Panc1 (cell line): ENCODE measurements around the gene LMF1. TPM values are rescaled to one million over a fixed set of nuclear protein-coding genes. Genes with fewer than 3 reads are reported as not detected.

ENCODE experiments used
- ATAC-seq: fragments of 200-7000 bp; cut with Tn5 transposase; 2 replicates; pipeline ENCODE4 v1.9.1; 2020; ENCODE audit warnings: mild to moderate bottlenecking, moderate library complexity
- BruUV-seq: library from RNA; stranded (reverse); fragments of 400-500 nt; replicated peaks from 2 replicates; lab custom pipeline; 2021; lab: Mats Ljungman, UMichigan
- CTCF ChIA-PET: fragments of 300-600 bp; sonication (Branson Sonifier 250); formaldehyde crosslinking; loops from one replicate; lab custom pipeline; 2022; ENCODE audit warnings: antibody characterized with exemption; lab: Charles Lee
- POLR2A ChIA-PET: fragments of 300-600 bp; sonication (Branson Sonifier 250); formaldehyde crosslinking; loops from one replicate; lab custom pipeline; 2022; ENCODE audit warnings: antibody characterized with exemption; lab: Charles Lee
- DNase-seq: peaks from one replicate; pipeline ENCODE4 v3.0.0-alpha.2; 2010; ENCODE audit warnings: low read depth, low spot score
- H3K27ac ChIP-seq: 2 replicates; pipeline ENCODE4 v1.5.1; 2011; ENCODE audit warnings: mild to moderate bottlenecking, low read length, inconsistent platforms
- H3K27me3 ChIP-seq: fragments of 200-500 bp; sonication (Bioruptor generic); 2 replicates; pipeline ENCODE4 v1.6.0; 2014; ENCODE audit warnings: low read length, inconsistent platforms; ENCODE audit not compliant: control insufficient read depth, insufficient read depth
- H3K36me3 ChIP-seq: fragments of 200-500 bp; sonication (Bioruptor generic); 2 replicates; pipeline ENCODE4 v1.5.1; 2014; ENCODE audit warnings: inconsistent platforms, mild to moderate bottlenecking, low read length, moderate library complexity; ENCODE audit not compliant: control insufficient read depth, insufficient read depth
- H3K4me1 ChIP-seq: 2 replicates; pipeline ENCODE4 v1.5.1; 2011; ENCODE audit warnings: inconsistent platforms, mild to moderate bottlenecking, low read length, moderate library complexity; ENCODE audit not compliant: control insufficient read depth, insufficient read depth
- H3K4me3 ChIP-seq, 2 experiments: 2 replicates each; pipeline ENCODE4 v1.5.1; 2011 to 2012; ENCODE audit warnings: low read depth in 2 of 2, low read length in 2 of 2, mild to moderate bottlenecking in 2 of 2, inconsistent platforms in 1 of 2, moderate library complexity in 1 of 2
- H3K9me3 ChIP-seq: fragments of 200-500 bp; sonication (Bioruptor generic); 2 replicates; pipeline ENCODE4 v1.5.1; 2014; ENCODE audit warnings: low read depth, mild to moderate bottlenecking, inconsistent platforms, low read length, moderate library complexity; ENCODE audit not compliant: control insufficient read depth, insufficient read depth
- POLR2AphosphoS5 ChIP-seq: IDR thresholded peaks from 2 replicates; pipeline ENCODE4 v1.6.1; 2012; ENCODE audit warnings: mild to moderate bottlenecking, low read depth, low read length, moderate library complexity
- SIN3A ChIP-seq: IDR thresholded peaks from 2 replicates; pipeline ENCODE4 v1.6.1; 2012; ENCODE audit warnings: low read depth, mild to moderate bottlenecking, low read length, moderate library complexity, borderline replicate concordance; ENCODE audit not compliant: insufficient read depth
- TCF7L2 ChIP-seq: IDR thresholded peaks from 2 replicates; pipeline ENCODE4 v1.6.1; 2011; ENCODE audit warnings: mild to moderate bottlenecking, low read depth, low read length, inconsistent platforms
- in situ Hi-C: cut with HindIII; loops from 2 replicates; pipeline ENCODE4 v1.10.0; 2016; ENCODE audit warnings: low sequenced_read_pairs, low pct_unique_long_range_greater_than_20kb
- intact Hi-C: fragments of 100-400 bp; cut with micrococcal nuclease; formaldehyde crosslinking; loops from one replicate; pipeline ENCODE4 v1.10.0; 2022; ENCODE audit not compliant: unreplicated experiment
- total RNA-seq: library from RNA; stranded (reverse); gene quantifications from one replicate; pipeline ENCODE4 v1.2.1, GENCODE V29; 2021; ENCODE audit not compliant: unreplicated experiment
- TF ChIP-seq, protein P1 (sequence below): fragments of 450-650 bp; IDR thresholded peaks from 2 replicates; pipeline ENCODE4 v1.5.1; 2017; ENCODE audit warnings: mild to moderate bottlenecking
- TF ChIP-seq, protein P2 (sequence below), 2 experiments: IDR thresholded peaks; 2 replicates each; pipeline ENCODE4 v1.6.1; 2011 to 2012; ENCODE audit warnings: low read depth in 2 of 2, control low read depth in 1 of 2, low read length in 1 of 2, mild to moderate bottlenecking in 1 of 2, moderate library complexity in 1 of 2; ENCODE audit not compliant: insufficient read depth in 1 of 2

LMF1 gene
- total RNA-seq, 1 experiment from 2014 or later = 24.3 TPM

DNA sequence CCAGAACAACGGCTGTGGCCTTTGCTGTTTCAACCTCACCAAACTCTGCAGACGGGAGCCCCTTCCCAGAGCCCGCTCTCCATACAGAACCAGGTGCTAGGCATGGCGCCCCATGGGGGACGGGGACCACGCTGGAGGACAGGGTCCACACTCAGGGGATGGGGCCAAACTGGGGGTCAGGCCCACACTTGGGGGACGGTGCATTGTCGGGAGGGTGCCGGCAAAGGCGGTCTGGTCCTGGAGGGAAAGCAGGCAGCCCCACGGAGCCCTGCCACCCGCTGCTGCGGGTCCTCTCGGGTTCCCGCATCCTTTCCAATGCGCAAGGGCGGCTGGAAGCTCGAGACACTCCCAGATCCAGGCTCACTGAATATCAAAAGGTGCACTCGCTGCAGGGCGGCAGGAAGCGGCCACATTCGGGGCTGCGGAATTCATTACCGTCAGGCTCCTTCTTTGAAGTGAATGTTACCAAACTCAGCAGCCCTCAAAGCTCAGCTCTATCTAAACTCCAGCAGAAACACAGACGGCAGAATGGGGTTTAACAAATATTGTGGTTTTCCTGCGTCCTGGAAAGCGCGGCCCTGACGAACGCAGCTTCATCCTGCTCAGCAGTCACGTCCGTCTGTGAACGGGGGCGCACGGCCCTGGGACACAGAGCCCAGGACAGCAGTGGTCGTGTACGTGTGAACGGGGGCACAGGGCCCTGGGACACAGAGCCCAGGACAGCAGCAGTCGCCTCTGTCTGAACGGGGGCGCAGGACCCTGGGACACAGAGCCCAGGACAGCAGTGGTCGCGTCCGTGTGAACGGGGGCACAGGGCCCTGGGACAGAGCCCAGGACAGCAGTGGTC, 41.3 kb downstream of the LMF1 start:
- H3K27me3 ChIP-seq = no peaks in the 10 kb centered on the region
- no TSS peak for BruUV-seq
- no peak overlapping the region for H3K4me3 ChIP-seq
- no peaks in the 10 kb centered on the region for H3K4me1 ChIP-seq
- DNase-seq (no peak), ATAC-seq (no peak)
- POLR2A ChIA-PET = interaction anchor here (0.8 kb wide), 1 partner anchor 12 kb away, joined by 9 read pairs; no protein-coding TSS in a partner anchor
- no peak overlapping the region for H3K27ac ChIP-seq
- CTCF ChIA-PET = interaction anchor here (0.7 kb wide), 1 partner anchor 127 kb away, joined by 3 read pairs; no protein-coding TSS in a partner anchor
- TF ChIP-seq, protein P1, sequence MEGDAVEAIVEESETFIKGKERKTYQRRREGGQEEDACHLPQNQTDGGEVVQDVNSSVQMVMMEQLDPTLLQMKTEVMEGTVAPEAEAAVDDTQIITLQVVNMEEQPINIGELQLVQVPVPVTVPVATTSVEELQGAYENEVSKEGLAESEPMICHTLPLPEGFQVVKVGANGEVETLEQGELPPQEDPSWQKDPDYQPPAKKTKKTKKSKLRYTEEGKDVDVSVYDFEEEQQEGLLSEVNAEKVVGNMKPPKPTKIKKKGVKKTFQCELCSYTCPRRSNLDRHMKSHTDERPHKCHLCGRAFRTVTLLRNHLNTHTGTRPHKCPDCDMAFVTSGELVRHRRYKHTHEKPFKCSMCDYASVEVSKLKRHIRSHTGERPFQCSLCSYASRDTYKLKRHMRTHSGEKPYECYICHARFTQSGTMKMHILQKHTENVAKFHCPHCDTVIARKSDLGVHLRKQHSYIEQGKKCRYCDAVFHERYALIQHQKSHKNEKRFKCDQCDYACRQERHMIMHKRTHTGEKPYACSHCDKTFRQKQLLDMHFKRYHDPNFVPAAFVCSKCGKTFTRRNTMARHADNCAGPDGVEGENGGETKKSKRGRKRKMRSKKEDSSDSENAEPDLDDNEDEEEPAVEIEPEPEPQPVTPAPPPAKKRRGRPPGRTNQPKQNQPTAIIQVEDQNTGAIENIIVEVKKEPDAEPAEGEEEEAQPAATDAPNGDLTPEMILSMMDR = no peak
- TF ChIP-seq POLR2AphosphoS5 (no peak), SIN3A (no peak)
- in situ Hi-C loops (no loop called here), intact Hi-C loops (no loop called here)
- H3K36me3 ChIP-seq = no peaks in the 10 kb centered on the region
- no peaks in the 10 kb centered on the region for H3K9me3 ChIP-seq

DNA sequence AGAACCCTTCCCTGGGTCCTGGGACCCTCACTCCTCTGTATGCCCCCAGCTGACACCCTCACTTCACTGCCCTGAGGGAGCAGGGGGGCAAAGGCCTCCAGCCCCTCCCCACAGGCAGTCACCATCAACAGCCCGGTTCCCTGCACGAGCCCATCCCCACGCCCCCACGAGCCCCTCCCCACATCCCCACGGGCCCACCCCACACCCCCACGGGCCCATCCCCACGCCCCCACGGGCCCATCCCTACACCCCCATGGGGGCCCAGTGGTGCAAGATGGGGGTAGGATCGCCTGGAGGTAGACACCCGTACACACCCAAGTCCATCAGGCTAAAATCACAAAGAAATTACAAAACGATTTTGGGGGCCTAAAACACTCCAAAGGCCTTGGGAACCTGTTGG, 42.3 kb downstream of the LMF1 start:
- no peak for ATAC-seq

More for the DNA sequence above, 42.3 kb downstream of the LMF1 start:
- no peaks in the 10 kb centered on the region for H3K9me3 ChIP-seq
- H3K4me1 ChIP-seq = no peaks in the 10 kb centered on the region
- intact Hi-C loops = no loop called here
- POLR2A ChIA-PET = no interaction called here
- CTCF ChIA-PET = no interaction called here
- BruUV-seq = no TSS peak
- in situ Hi-C loops = no loop called here
- H3K27me3 ChIP-seq = no peaks in the 10 kb centered on the region
- no peak overlapping the region for H3K4me3 ChIP-seq
- TF ChIP-seq, protein P1 = no peak
- TF ChIP-seq, protein P2, sequence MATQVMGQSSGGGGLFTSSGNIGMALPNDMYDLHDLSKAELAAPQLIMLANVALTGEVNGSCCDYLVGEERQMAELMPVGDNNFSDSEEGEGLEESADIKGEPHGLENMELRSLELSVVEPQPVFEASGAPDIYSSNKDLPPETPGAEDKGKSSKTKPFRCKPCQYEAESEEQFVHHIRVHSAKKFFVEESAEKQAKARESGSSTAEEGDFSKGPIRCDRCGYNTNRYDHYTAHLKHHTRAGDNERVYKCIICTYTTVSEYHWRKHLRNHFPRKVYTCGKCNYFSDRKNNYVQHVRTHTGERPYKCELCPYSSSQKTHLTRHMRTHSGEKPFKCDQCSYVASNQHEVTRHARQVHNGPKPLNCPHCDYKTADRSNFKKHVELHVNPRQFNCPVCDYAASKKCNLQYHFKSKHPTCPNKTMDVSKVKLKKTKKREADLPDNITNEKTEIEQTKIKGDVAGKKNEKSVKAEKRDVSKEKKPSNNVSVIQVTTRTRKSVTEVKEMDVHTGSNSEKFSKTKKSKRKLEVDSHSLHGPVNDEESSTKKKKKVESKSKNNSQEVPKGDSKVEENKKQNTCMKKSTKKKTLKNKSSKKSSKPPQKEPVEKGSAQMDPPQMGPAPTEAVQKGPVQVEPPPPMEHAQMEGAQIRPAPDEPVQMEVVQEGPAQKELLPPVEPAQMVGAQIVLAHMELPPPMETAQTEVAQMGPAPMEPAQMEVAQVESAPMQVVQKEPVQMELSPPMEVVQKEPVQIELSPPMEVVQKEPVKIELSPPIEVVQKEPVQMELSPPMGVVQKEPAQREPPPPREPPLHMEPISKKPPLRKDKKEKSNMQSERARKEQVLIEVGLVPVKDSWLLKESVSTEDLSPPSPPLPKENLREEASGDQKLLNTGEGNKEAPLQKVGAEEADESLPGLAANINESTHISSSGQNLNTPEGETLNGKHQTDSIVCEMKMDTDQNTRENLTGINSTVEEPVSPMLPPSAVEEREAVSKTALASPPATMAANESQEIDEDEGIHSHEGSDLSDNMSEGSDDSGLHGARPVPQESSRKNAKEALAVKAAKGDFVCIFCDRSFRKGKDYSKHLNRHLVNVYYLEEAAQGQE (IDR thresholded peaks at IDR 0.05; ENCODE audit: insufficient read depth in 1 of 2, low read depth in 2 of 2, low read length in 1 of 2) = no peak
- TF ChIP-seq POLR2AphosphoS5 = no peak
- TF ChIP-seq SIN3A = no peak
- TF ChIP-seq TCF7L2 = no peak
- no peak overlapping the region for H3K27ac ChIP-seq
- no peak for DNase-seq
- H3K36me3 ChIP-seq = no peaks in the 10 kb centered on the region
